Fibroblast of lung (primary cell): ENCODE data around the gene NT5E.

Experiments used
- CTCF ChIP-seq, 2 donors: IDR thresholded peaks in 1 of 2; conservative IDR thresholded peaks in 1 of 2; 1 replicate in 1 of 2; 2 replicates in 1 of 2; pipeline ENCODE4 v1.5.1; 2011 to 2012; ENCODE audit warnings: low read length in 2 of 2, control low read depth in 1 of 2, inconsistent platforms in 1 of 2, low read depth in 1 of 2, mild to moderate bottlenecking in 1 of 2
- EZH2 ChIP-seq: IDR thresholded peaks from 2 replicates; pipeline ENCODE4 v1.5.1; 2012; ENCODE audit warnings: low read length, control low read depth, mild to moderate bottlenecking; ENCODE audit errors: missing control alignments

DNA sequence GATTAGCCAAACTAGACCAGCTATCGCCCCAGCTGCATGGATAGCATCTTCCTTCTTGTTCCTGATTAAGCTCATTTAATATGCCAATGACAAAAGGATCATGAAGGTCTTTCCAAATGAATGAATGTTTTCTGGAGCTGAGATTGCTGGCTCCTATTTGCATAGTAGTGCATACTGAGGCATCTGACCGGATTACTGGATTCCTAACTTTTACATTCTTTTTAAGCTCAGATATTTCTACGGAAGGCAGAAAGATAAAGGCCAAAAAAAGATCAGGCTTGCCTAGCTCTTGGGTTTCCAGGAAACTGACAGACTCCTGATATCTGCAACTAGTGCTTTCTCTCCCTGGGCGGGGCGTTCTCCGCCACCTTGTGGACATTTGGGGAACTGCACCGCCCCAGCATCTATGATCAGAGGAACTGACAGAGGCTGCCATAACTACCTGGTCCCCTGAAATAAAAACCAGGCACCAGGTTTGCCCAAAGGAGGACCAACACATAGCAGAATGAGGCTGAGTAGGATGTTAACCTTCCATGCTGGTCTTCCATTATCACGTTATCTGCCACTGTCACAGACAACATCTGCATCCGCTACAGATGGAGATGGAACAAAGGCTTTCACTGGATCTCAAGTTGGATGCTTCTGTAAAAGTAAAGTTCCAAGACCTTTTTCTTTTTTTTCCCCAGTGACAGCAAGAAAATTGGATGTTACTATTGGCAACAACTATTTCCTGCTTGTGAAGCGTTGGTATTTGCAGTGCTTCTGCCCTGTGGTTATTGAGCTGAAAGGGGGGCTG, 33.2 kb downstream of the NT5E start:
- TF ChIP-seq CTCF (conservative IDR thresholded peaks at IDR 0.05 in 1 of 2, IDR thresholded peaks at IDR 0.05 in 1 of 2; ENCODE audit: low read depth in 1 of 2, low read length in 2 of 2) (peak; percentile 99), EZH2 (no peak)
